DOHH2 (cell line): ENCODE results near the gene AK1.
A peak's percentile ranks its signal among the peaks of the same experiment; 100 is the strongest.

Experiments used
- H3F3A ChIP-seq: fragments of 200-600 bp; sonication (generic), shearing (Covaris generic); 2 replicates; pipeline ENCODE4 v1.6.0; 2016; ENCODE audit warnings: antibody characterized with exemption, mild to moderate bottlenecking; ENCODE audit not compliant: control insufficient read depth, insufficient read depth
- H3K27ac ChIP-seq: fragments of 200-600 bp; sonication (generic); 2 replicates; pipeline ENCODE4 v1.5.1; 2014; ENCODE audit warnings: low read depth, mild to moderate bottlenecking, low read length, moderate library complexity
- H3K27me3 ChIP-seq: fragments of 200-600 bp; sonication (generic); 2 replicates; pipeline ENCODE4 v1.6.1; 2014; ENCODE audit warnings: mild to moderate bottlenecking, low read length, mixed read lengths; ENCODE audit not compliant: control insufficient read depth
- H3K36me3 ChIP-seq: fragments of 200-600 bp; sonication (generic); 2 replicates; pipeline ENCODE4 v1.6.1; 2014; ENCODE audit warnings: mild to moderate bottlenecking, low read length, moderate library complexity, mixed read lengths; ENCODE audit not compliant: control insufficient read depth
- H3K4me1 ChIP-seq: fragments of 200-600 bp; sonication (generic); 2 replicates; pipeline ENCODE4 v1.6.1; 2014; ENCODE audit warnings: mild to moderate bottlenecking, low read length, mixed read lengths; ENCODE audit not compliant: control insufficient read depth
- H3K4me2 ChIP-seq: fragments of 200-600 bp; sonication (generic); 2 replicates; pipeline ENCODE4 v1.6.0; 2014; ENCODE audit warnings: mild to moderate bottlenecking, low read length, moderate library complexity
- H3K4me3 ChIP-seq: fragments of 200-600 bp; sonication (generic); 2 replicates; pipeline ENCODE4 v1.5.1; 2014; ENCODE audit warnings: mild to moderate bottlenecking, low read length, mixed read lengths
- H3K79me2 ChIP-seq: fragments of 200-600 bp; sonication (generic); 2 replicates; pipeline ENCODE4 v1.6.1; 2014; ENCODE audit warnings: mild to moderate bottlenecking, low read length, mixed read lengths; ENCODE audit not compliant: control insufficient read depth
- H3K9me2 ChIP-seq: fragments of 200-600 bp; sonication (generic); replicated peaks from 2 replicates; pipeline ENCODE4 v1.6.1; 2014; ENCODE audit warnings: mild to moderate bottlenecking, low read length, mixed read lengths; ENCODE audit not compliant: control insufficient read depth
- H3K9me3 ChIP-seq: fragments of 200-600 bp; sonication (generic); 2 replicates; pipeline ENCODE4 v1.6.1; 2014; ENCODE audit warnings: antibody characterized with exemption, low read length, mixed read lengths; ENCODE audit not compliant: control insufficient read depth, insufficient read depth
- H4K20me1 ChIP-seq: fragments of 200-600 bp; sonication (generic); 2 replicates; pipeline ENCODE4 v1.6.0; 2014; ENCODE audit warnings: low read depth, mild to moderate bottlenecking, antibody characterized with exemption, low read length, moderate library complexity; ENCODE audit not compliant: control insufficient read depth, insufficient read depth
- EZH2phosphoT487 ChIP-seq: fragments of 200-600 bp; sonication (generic); IDR thresholded peaks from 2 replicates; pipeline ENCODE4 v1.6.1; 2017; ENCODE audit warnings: borderline replicate concordance, mild to moderate bottlenecking, antibody characterized with exemption, low read length, moderate library complexity, mixed read lengths
- TF ChIP-seq, protein P1 (sequence below): fragments of 200-600 bp; sonication (generic); IDR thresholded peaks from one replicate; pipeline ENCODE4 v1.5.1; 2014; ENCODE audit warnings: antibody characterized with exemption, mild to moderate bottlenecking, low read depth, low read length; ENCODE audit not compliant: poor library complexity, severe bottlenecking

AK1 gene

GRCh38 chr9:127878652-127879390 is 1.3 kb upstream of the AK1 start:
- no peaks in the 10 kb centered on the region for H3K9me3 ChIP-seq
- no peak overlapping the region for H3K27ac ChIP-seq
- no peaks in the 10 kb centered on the region for H3K27me3 ChIP-seq
- no peaks in the 10 kb centered on the region for H3K9me2 ChIP-seq
- H3K4me3 ChIP-seq: no peak overlapping the region
- peaks cover 14% of the 10 kb centered on the region for H3F3A ChIP-seq
- no peaks in the 10 kb centered on the region for H4K20me1 ChIP-seq
- no peak for TF ChIP-seq EZH2phosphoT487
- TF ChIP-seq, protein P1, sequence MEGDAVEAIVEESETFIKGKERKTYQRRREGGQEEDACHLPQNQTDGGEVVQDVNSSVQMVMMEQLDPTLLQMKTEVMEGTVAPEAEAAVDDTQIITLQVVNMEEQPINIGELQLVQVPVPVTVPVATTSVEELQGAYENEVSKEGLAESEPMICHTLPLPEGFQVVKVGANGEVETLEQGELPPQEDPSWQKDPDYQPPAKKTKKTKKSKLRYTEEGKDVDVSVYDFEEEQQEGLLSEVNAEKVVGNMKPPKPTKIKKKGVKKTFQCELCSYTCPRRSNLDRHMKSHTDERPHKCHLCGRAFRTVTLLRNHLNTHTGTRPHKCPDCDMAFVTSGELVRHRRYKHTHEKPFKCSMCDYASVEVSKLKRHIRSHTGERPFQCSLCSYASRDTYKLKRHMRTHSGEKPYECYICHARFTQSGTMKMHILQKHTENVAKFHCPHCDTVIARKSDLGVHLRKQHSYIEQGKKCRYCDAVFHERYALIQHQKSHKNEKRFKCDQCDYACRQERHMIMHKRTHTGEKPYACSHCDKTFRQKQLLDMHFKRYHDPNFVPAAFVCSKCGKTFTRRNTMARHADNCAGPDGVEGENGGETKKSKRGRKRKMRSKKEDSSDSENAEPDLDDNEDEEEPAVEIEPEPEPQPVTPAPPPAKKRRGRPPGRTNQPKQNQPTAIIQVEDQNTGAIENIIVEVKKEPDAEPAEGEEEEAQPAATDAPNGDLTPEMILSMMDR: no peak
- no peaks in the 10 kb centered on the region for H3K79me2 ChIP-seq
- H3K4me2 ChIP-seq: peak overlapping the region; percentile 10; the same call in 1 of the 2 replicates
- H3K36me3 ChIP-seq: no peaks in the 10 kb centered on the region
- H3K4me1 ChIP-seq: peaks cover 30% of the 10 kb centered on the region

GRCh38 chr9:127878001-127878651 is 651 bp upstream of the AK1 start:
- Histone ChIP-seq H3K9me3 (no peaks in the 10 kb centered on the region), H4K20me1 (no peaks in the 10 kb centered on the region), H3K27me3 (no peaks in the 10 kb centered on the region), H3K4me1 (peaks cover 28% of the 10 kb centered on the region), H3K4me3 (no peak overlapping the region), H3K79me2 (no peaks in the 10 kb centered on the region), H3K36me3 (no peaks in the 10 kb centered on the region), H3K4me2 (no peak overlapping the region), H3K27ac (no peak overlapping the region), H3F3A (peaks cover 14% of the 10 kb centered on the region), H3K9me2 (no peaks in the 10 kb centered on the region)
- TF ChIP-seq EZH2phosphoT487: no peak
- TF ChIP-seq, protein P1: no peak

DNA sequence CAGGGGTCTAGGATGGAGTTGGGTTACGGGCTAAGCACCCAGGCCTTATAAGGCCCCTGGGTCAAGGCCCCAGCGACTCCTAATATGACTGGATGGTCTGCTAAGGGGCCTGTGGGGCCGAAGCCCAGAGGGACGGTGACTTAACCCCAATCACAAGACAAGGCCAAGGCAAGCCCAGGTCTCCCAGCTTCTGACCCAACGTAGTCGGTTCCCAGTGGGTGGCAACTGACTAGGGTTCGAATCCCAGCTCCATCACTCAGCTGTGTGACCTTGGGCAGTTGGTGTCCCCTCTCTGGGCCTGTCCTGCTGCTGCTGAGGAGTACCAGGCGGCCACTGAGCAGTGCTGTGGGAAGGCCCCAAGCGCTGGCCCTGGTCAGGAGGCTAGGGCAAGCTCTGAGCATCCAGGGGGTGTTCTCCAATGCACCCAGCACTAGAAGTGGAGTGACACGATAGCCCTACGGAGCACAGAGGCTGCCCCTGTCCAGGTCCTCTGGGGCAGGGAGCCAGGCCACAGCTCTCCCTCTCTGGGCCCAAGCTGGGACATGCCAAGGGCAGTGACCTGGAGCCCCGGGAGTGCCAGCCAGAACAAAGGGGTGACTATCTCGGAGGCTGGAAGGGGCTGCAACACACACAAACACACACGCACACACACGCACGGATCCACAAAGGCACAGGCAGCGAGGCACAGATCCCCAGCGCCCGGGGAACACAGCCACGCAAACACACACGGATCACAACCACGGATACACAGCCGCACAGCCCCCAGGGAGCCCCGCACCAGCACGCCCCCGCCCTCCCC is 512 bp downstream of the AK1 start:
- no peaks in the 10 kb centered on the region for H4K20me1 ChIP-seq
- peaks cover 11% of the 10 kb centered on the region for H3F3A ChIP-seq
- H3K4me3 ChIP-seq: no peak overlapping the region
- no peaks in the 10 kb centered on the region for H3K9me3 ChIP-seq
- H3K27me3 ChIP-seq: no peaks in the 10 kb centered on the region
- peaks cover 20% of the 10 kb centered on the region for H3K4me1 ChIP-seq
- no peaks in the 10 kb centered on the region for H3K36me3 ChIP-seq
- no peak overlapping the region for H3K27ac ChIP-seq
- H3K4me2 ChIP-seq: no peak overlapping the region
- TF ChIP-seq, protein P1: no peak
- no peak for TF ChIP-seq EZH2phosphoT487
- H3K79me2 ChIP-seq: no peaks in the 10 kb centered on the region
- H3K9me2 ChIP-seq: no peaks in the 10 kb centered on the region
